Measurements from ENCODE around the gene LIFR. TPM values are rescaled to one million over a fixed set of nuclear protein-coding genes. Genes with fewer than 3 reads are reported as not detected.

LIFR gene
- total RNA-seq, 4 donors from 2014 or later: 73.3 to 269 (median 185) TPM

GRCh38 chr5:38600329-38601045 is 44.0 kb upstream of the LIFR start:
- no peak for TF ChIP-seq CTCF (IDR thresholded peaks at IDR 0.05; ENCODE audit: low read depth)

- TF ChIP-seq CTCF (IDR thresholded peaks at IDR 0.05; ENCODE audit: low read depth): no peak
Measured at GRCh38 chr5:38598994-38599617, 42.7 kb upstream of the LIFR start.

DNA sequence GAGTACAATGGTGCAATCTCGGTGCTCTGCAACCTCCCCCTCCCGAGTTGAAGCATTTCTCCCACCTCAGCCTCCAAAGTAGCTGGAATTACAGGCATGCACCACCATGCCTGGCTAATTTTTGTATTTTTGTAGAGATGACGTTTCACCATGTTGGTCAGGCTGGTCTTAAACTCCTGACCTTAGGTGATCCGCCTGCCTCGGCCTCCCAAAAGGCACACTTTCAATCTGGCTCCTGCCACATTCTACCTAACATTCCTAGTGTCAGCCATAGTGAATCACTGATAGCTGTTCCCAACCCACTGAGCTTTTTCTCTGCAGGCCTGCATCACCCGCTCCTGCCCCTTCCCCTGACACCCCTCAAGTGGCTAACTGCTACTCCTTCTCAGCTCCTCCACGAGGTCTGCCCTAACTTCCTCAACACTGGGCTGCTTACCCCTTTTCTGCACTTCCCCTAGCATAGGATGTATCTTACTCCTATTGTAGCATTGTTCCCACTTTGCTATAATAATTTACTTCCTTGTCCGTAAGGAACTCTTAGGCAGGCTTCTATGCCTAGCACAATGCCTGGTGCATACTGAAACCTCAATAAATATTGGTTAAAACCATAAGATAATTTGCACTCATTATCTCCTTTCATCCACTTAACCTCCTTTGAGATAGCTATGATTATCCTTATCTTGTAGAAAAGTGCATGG is 42.0 kb upstream of the LIFR start:
- no peak for TF ChIP-seq CTCF (IDR thresholded peaks at IDR 0.05; ENCODE audit: low read depth)

- no peak for TF ChIP-seq CTCF (IDR thresholded peaks at IDR 0.05; ENCODE audit: low read depth)
Measured at GRCh38 chr5:38596981-38597380, 40.5 kb upstream of the LIFR start.

DNA sequence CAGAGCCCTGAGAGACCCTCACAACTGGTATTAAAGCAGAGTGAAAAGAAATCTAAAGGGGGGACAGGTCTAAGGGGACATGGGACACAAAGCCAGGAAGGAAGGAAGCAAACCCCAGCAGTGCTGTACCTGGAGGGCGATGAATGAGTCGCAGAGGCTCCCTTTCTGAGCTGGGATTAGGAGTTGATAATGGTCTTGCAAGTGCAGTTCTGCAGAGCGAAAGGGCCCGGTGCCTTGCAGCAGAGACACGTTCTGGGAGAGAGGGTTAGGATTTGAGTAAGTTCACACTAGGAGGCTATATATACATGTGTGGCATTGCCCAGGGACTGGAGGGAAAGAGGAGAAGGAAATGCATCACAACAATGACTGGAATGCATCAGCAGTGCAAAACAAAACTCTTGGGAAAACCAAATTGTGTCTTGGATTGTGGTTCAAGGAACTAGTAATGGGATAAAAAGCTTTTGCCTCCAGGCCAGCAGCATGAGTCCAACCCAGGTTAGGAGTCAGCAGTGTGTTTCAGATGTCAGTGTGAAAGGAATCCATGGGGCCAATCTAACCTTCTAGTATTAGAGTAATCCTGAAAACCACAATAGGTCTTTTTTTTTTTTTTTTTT is 38.8 kb upstream of the LIFR start:
- no peak for TF ChIP-seq CTCF (IDR thresholded peaks at IDR 0.05; ENCODE audit: low read depth)

DNA sequence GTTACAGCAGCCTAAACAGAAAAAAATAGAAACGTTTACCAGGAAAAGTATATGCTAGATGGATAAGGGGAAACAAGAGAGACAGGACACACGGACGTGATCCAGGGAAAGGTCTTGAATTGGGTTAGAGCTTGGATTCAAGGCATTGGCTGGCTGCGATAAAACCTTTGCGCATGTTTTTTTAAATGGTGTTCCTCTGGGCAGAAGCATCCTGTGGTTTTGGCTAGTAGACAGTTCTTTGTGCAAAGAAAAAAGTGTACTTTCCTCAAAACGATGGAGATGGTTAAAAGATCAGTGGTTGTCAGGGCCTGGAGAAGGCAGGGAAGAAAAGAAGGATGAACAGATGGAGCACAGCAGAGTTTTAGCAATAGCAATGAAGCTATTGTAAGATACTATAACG is 37.5 kb upstream of the LIFR start:
- no peak for TF ChIP-seq CTCF (IDR thresholded peaks at IDR 0.05; ENCODE audit: low read depth)

DNA sequence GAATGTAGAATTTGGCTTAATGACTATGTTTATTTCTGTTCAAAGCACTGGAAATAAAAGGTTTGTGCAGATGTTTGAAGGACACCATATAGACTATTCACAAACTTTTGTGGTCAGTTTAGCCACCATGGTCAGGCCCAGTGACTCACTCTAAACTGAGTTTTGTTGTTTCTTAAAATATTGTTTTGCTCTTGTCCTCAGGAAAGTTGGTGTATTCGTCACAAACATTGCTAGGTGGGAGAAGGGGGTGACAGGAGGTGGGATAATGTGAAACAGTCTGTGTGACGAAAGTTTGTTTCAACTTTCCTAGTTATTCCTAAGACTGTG is 35.0 kb upstream of the LIFR start:
- TF ChIP-seq CTCF (IDR thresholded peaks at IDR 0.05; ENCODE audit: low read depth): no peak

All from subcutaneous adipose tissue (tissue), 4 donors.